LNCaP clone FGC (cell line): ENCODE results near the gene PPP1R2B.

Source experiments
- DNase-seq: peaks from one replicate; pipeline ENCODE4 v3.0.0-alpha.2; 2011; ENCODE audit warnings: low read depth
- H3K4me3 ChIP-seq: 2 replicates; pipeline ENCODE4 v1.5.1; 2011; ENCODE audit warnings: mild to moderate bottlenecking, low read depth, low read length, control low read depth
- CTCF ChIP-seq: IDR thresholded peaks from 2 replicates; pipeline ENCODE4 v1.5.1; 2012; ENCODE audit warnings: mild to moderate bottlenecking; ENCODE audit not compliant: control insufficient read depth, insufficient read depth; ENCODE audit errors: extremely low read depth

The PPP1R2B gene

GRCh38 chr5:156893517-156893916 is 43.4 kb downstream of the PPP1R2B start:
- no peak overlapping the region for H3K4me3 ChIP-seq
- no peak for TF ChIP-seq CTCF
- no peak for DNase-seq

GRCh38 chr5:156896546-156896945 is 46.5 kb downstream of the PPP1R2B start:
- TF ChIP-seq CTCF = no peak

More at GRCh38 chr5:156896546-156896945, 46.5 kb downstream of the PPP1R2B start:
- no peak overlapping the region for H3K4me3 ChIP-seq
- no peak for DNase-seq
